ENCODE results near the gene CD300LF.

CD300LF gene

DNA sequence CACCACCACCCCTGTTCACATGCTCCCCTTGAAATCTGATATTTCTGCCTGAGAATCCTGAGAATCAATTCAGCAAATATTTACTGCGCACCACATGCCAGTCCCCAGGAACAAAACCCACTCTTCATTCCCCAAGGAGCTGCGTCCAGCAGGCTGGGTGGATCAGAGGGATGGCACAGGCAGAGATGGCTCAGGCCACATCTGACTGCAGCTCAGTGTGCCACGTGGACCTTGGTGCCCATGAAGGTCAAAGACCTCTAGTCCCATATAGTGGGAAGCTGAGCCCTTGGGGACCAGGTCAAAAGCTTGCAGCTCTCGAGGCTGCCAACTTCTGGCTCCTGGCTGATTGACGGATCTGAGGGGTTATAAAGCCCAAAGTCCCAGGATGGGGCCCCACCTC, 31.8 kb downstream of the CD300LF start:
- Histone ChIP-seq H2BK12ac (ENCODE audit: low read length) (no peak overlapping the region), H4K12ac (ENCODE audit: low read depth, low read length) (no peak overlapping the region), H3K79me1 (ENCODE audit: low read length) (no peaks in the 10 kb centered on the region), H3K4ac (ENCODE audit: low read depth, low read length) (no peak overlapping the region), H2AK5ac (ENCODE audit: low read length) (no peak overlapping the region), H3K4me3 (ENCODE audit: low read depth, low read length) (no peak overlapping the region), H3K14ac (ENCODE audit: low read length) (no peak overlapping the region), H3K27me3 (ENCODE audit: insufficient read depth, low read length) (no peaks in the 10 kb centered on the region), H3K79me2 (ENCODE audit: control insufficient read depth, insufficient read depth, low read length, poor library complexity) (no peaks in the 10 kb centered on the region), H3K23ac (ENCODE audit: low read length) (no peak overlapping the region), H3K4me1 (ENCODE audit: control insufficient read depth in 1 of 2, insufficient read depth in 2 of 2, low read length in 2 of 2) (no peaks in the 10 kb centered on the region), H3K27ac (ENCODE audit: low read depth, low read length) (no peak overlapping the region), H3K18ac (ENCODE audit: low read length) (no peak overlapping the region), H2AFZ (ENCODE audit: insufficient read depth, low read length, poor library complexity) (no peak overlapping the region), H4K91ac (ENCODE audit: low read depth, low read length) (no peak overlapping the region), H3K36me3 (ENCODE audit: control insufficient read depth in 1 of 2, insufficient read depth in 2 of 2, low read length in 2 of 2) (no peaks in the 10 kb centered on the region), H2BK120ac (ENCODE audit: insufficient read depth, low read length, poor library complexity) (no peak overlapping the region), H3K9me3 (ENCODE audit: insufficient read depth, low read depth, low read length) (peaks cover 2% of the 10 kb centered on the region), H3K4me2 (ENCODE audit: low read length) (no peak overlapping the region), H4K8ac (ENCODE audit: low read depth, low read length) (no peak overlapping the region), H2BK5ac (ENCODE audit: low read depth, low read length, poor library complexity) (no peak overlapping the region), H3K9ac (ENCODE audit: low read length) (no peak overlapping the region)
- DNase-seq, result no peak
- WGBS (ENCODE audit: extremely low coverage, insufficient coverage, insufficient read length), result no CpG with 5 or more reads among the region's 5 CpGs

DNA sequence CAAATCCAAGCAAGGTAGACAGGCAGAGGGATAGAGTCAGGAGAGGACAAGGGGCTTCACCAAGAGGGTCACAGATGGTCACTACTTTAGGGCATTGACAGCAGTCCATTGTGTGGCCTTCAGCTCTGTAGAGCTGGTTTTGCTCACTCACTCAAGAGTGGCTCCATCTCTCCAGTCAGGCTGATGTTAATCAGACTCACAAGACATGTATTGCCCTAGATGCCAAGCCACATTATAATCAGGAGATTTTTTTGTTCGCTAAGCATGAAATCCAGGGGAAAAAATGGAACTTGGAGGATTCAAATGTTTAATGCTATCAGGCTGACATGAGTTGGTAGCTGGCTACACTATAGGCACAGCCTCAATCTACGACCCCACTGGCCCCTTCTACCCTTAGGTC, 32.5 kb downstream of the CD300LF start:
- H3K27me3 ChIP-seq (ENCODE audit: insufficient read depth, low read length), result no peaks in the 10 kb centered on the region
- H2BK12ac ChIP-seq (ENCODE audit: low read length), result no peak overlapping the region
- H4K91ac ChIP-seq (ENCODE audit: low read depth, low read length), result no peak overlapping the region
- no peak overlapping the region for H3K18ac ChIP-seq (ENCODE audit: low read length)
- H3K4me1 ChIP-seq (ENCODE audit: control insufficient read depth in 1 of 2, insufficient read depth in 2 of 2, low read length in 2 of 2), result no peaks in the 10 kb centered on the region
- no peak overlapping the region for H3K23ac ChIP-seq (ENCODE audit: low read length)
- H2AK5ac ChIP-seq (ENCODE audit: low read length), result no peak overlapping the region
- no CpG with 5 or more reads among the region's 2 CpGs for WGBS (ENCODE audit: extremely low coverage, insufficient coverage, insufficient read length)
- peaks cover 2% of the 10 kb centered on the region for H3K9me3 ChIP-seq (ENCODE audit: insufficient read depth, low read depth, low read length)
- no peaks in the 10 kb centered on the region for H3K79me2 ChIP-seq (ENCODE audit: control insufficient read depth, insufficient read depth, low read length, poor library complexity)
- H2BK5ac ChIP-seq (ENCODE audit: low read depth, low read length, poor library complexity), result no peak overlapping the region
- H3K36me3 ChIP-seq (ENCODE audit: control insufficient read depth in 1 of 2, insufficient read depth in 2 of 2, low read length in 2 of 2), result no peaks in the 10 kb centered on the region
- H3K4me2 ChIP-seq (ENCODE audit: low read length), result no peak overlapping the region
- no peak for DNase-seq
- H4K8ac ChIP-seq (ENCODE audit: low read depth, low read length), result no peak overlapping the region
- H3K14ac ChIP-seq (ENCODE audit: low read length), result no peak overlapping the region
- no peak overlapping the region for H3K4me3 ChIP-seq (ENCODE audit: low read depth, low read length)
- H3K9ac ChIP-seq (ENCODE audit: low read length), result no peak overlapping the region
- no peaks in the 10 kb centered on the region for H3K79me1 ChIP-seq (ENCODE audit: low read length)
- H3K4ac ChIP-seq (ENCODE audit: low read depth, low read length), result no peak overlapping the region
- H3K27ac ChIP-seq (ENCODE audit: low read depth, low read length), result no peak overlapping the region
- H2BK120ac ChIP-seq (ENCODE audit: insufficient read depth, low read length, poor library complexity), result no peak overlapping the region
- H4K12ac ChIP-seq (ENCODE audit: low read depth, low read length), result no peak overlapping the region
- H2AFZ ChIP-seq (ENCODE audit: insufficient read depth, low read length, poor library complexity), result no peak overlapping the region

DNA sequence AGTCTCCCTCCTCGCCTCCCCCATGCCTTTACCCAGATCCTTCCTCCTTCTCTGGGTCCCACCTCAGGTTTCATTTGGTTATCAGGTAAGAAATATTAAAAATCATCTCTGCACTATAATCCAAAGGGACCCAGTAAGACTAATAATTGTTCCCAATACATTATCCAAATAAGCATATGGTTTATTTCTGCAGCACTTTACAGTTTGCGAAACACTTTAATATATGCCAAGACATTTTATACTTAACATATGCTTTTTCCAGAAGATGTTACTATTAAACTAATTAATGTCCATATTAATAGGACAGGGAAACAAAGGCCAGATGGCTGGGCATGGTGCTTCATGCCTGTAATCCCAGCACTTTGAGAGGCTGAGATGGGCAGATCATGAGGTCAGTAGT, 33.3 kb downstream of the CD300LF start:
- DNase-seq, result no peak
- no peak overlapping the region for H3K4me3 ChIP-seq (ENCODE audit: low read depth, low read length)
- H3K18ac ChIP-seq (ENCODE audit: low read length), result no peak overlapping the region
- no peak overlapping the region for H3K4ac ChIP-seq (ENCODE audit: low read depth, low read length)
- no peak overlapping the region for H2BK5ac ChIP-seq (ENCODE audit: low read depth, low read length, poor library complexity)
- H3K23ac ChIP-seq (ENCODE audit: low read length), result no peak overlapping the region
- H3K4me1 ChIP-seq (ENCODE audit: control insufficient read depth in 1 of 2, insufficient read depth in 2 of 2, low read length in 2 of 2), result no peaks in the 10 kb centered on the region
- H3K79me2 ChIP-seq (ENCODE audit: control insufficient read depth, insufficient read depth, low read length, poor library complexity), result no peaks in the 10 kb centered on the region
- no peak overlapping the region for H4K91ac ChIP-seq (ENCODE audit: low read depth, low read length)
- H3K36me3 ChIP-seq (ENCODE audit: control insufficient read depth in 1 of 2, insufficient read depth in 2 of 2, low read length in 2 of 2), result no peaks in the 10 kb centered on the region
- H4K12ac ChIP-seq (ENCODE audit: low read depth, low read length), result no peak overlapping the region
- no peak overlapping the region for H3K9ac ChIP-seq (ENCODE audit: low read length)
- H4K8ac ChIP-seq (ENCODE audit: low read depth, low read length), result no peak overlapping the region
- H3K27ac ChIP-seq (ENCODE audit: low read depth, low read length), result no peak overlapping the region
- H3K4me2 ChIP-seq (ENCODE audit: low read length), result no peak overlapping the region
- no peak overlapping the region for H2BK12ac ChIP-seq (ENCODE audit: low read length)
- H2BK120ac ChIP-seq (ENCODE audit: insufficient read depth, low read length, poor library complexity), result no peak overlapping the region
- H3K79me1 ChIP-seq (ENCODE audit: low read length), result no peaks in the 10 kb centered on the region
- H3K27me3 ChIP-seq (ENCODE audit: insufficient read depth, low read length), result no peaks in the 10 kb centered on the region
- H2AK5ac ChIP-seq (ENCODE audit: low read length), result no peak overlapping the region
- peaks cover 2% of the 10 kb centered on the region for H3K9me3 ChIP-seq (ENCODE audit: insufficient read depth, low read depth, low read length)
- WGBS (ENCODE audit: extremely low coverage, insufficient coverage, insufficient read length), result no CpG with 5 or more reads among the region's 2 CpGs
- no peak overlapping the region for H3K14ac ChIP-seq (ENCODE audit: low read length)
- no peak overlapping the region for H2AFZ ChIP-seq (ENCODE audit: insufficient read depth, low read length, poor library complexity)

DNA sequence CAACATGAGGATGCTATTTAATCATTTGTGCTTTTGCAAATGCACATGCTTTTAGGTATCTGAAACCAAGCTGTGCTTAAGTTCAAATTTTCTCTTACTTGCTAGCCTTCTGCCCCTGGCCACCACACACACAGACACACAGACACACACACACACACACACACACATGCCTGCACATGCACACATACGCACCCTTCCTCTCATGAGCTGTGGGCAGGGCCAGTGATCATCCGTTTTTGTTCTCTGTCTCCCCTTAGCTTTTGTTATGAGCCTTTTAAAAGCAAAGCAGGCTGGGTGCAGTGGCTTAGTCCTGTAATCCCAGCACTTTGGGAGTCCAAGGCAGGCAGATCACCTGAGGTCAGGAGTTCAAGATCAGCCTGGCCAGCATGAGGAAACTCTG, 34.2 kb downstream of the CD300LF start:
- H2AFZ ChIP-seq (ENCODE audit: insufficient read depth, low read length, poor library complexity), result no peak overlapping the region
- H3K36me3 ChIP-seq (ENCODE audit: control insufficient read depth in 1 of 2, insufficient read depth in 2 of 2, low read length in 2 of 2), result no peaks in the 10 kb centered on the region
- H2BK12ac ChIP-seq (ENCODE audit: low read length), result no peak overlapping the region
- no peak overlapping the region for H3K4me2 ChIP-seq (ENCODE audit: low read length)
- H3K23ac ChIP-seq (ENCODE audit: low read length), result no peak overlapping the region
- no peak overlapping the region for H3K18ac ChIP-seq (ENCODE audit: low read length)
- no peak overlapping the region for H3K4me3 ChIP-seq (ENCODE audit: low read depth, low read length)
- no peak overlapping the region for H2BK120ac ChIP-seq (ENCODE audit: insufficient read depth, low read length, poor library complexity)
- no CpG with 5 or more reads among the region's 2 CpGs for WGBS (ENCODE audit: extremely low coverage, insufficient coverage, insufficient read length)
- H3K79me1 ChIP-seq (ENCODE audit: low read length), result no peaks in the 10 kb centered on the region
- H3K9me3 ChIP-seq (ENCODE audit: insufficient read depth, low read depth, low read length), result peaks cover 2% of the 10 kb centered on the region
- DNase-seq, result no peak
- no peak overlapping the region for H2BK5ac ChIP-seq (ENCODE audit: low read depth, low read length, poor library complexity)
- H3K14ac ChIP-seq (ENCODE audit: low read length), result no peak overlapping the region
- no peaks in the 10 kb centered on the region for H3K79me2 ChIP-seq (ENCODE audit: control insufficient read depth, insufficient read depth, low read length, poor library complexity)
- no peak overlapping the region for H3K4ac ChIP-seq (ENCODE audit: low read depth, low read length)
- H3K27ac ChIP-seq (ENCODE audit: low read depth, low read length), result no peak overlapping the region
- H2AK5ac ChIP-seq (ENCODE audit: low read length), result no peak overlapping the region
- no peaks in the 10 kb centered on the region for H3K27me3 ChIP-seq (ENCODE audit: insufficient read depth, low read length)
- H4K12ac ChIP-seq (ENCODE audit: low read depth, low read length), result no peak overlapping the region
- H3K9ac ChIP-seq (ENCODE audit: low read length), result no peak overlapping the region
- H4K8ac ChIP-seq (ENCODE audit: low read depth, low read length), result no peak overlapping the region
- no peak overlapping the region for H4K91ac ChIP-seq (ENCODE audit: low read depth, low read length)
- no peaks in the 10 kb centered on the region for H3K4me1 ChIP-seq (ENCODE audit: control insufficient read depth in 1 of 2, insufficient read depth in 2 of 2, low read length in 2 of 2)

Measured in trophoblast cell (in vitro differentiated cells and primary cell).